HG03575 (cell line): Measurements from ENCODE around the gene CASP10.
A peak's percentile ranks its signal among the peaks of the same experiment; 100 is the strongest.

Experiments
- ATAC-seq: cut with Tn5 transposase; IDR thresholded peaks from one replicate; pipeline ENCODE4 v1.9.1; 2021; ENCODE audit not compliant: unreplicated experiment, insufficient number of reproducible peaks, low FRiP score; ENCODE audit errors: extremely low read depth

Gene CASP10

DNA sequence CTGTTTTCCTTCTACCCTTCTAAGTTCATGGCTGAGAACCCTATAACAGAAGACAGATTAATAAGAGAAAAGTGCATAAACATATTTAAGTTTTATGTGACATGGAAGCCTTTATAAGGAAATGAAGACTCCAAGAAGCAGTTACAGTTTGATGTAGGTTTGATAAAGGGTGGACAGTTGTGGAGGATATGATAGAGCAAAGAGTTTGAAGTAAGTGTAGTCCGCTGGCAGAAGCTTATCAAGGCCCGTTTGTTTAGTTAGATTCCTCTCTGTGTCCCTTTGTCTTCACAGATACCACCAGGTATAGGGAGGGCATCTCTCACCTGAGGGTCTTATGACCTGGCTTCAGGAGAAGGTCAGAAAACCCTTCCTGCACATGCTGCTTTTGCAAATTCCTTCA is 66.9 kb downstream of the CASP10 start:
- ATAC-seq, result no peak

- ATAC-seq, result no peak
Observed at GRCh38 chr2:201250741-201251140, 67.8 kb downstream of the CASP10 start.

DNA sequence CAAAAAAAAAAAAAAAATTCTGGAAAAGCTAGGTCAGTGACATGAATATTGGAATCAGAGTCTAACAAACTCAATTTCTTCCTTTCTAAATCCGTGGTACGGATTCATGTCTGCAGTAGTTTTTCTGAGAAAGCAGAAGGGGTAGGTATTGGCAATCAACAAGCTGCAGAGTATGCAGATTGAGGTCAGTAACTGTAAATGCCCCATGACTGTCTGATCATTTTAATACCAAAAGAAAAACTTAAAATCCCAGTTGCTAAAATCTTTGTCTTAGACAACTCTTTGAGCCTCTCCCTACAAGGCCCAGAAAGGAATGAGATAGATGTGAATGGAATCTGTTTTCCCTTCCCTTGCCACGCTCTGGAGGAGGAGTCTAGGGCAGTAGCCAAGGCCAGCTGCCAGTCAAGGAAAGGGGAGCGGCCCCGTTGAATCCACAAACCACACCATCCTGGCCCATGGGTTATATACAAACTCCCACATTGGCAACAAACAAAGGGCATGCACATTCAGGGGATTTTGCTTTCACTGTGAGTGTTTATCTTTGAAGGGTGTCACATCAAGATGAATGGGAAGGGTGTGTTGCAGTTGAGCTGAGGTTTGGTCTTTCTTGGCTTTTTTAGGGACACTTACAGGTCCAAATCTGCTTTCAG is 71.3 kb downstream of the CASP10 start:
- no peak for ATAC-seq

- ATAC-seq, result no peak
Observed at GRCh38 chr2:201255408-201256033, 72.6 kb downstream of the CASP10 start.

GRCh38 chr2:201256082-201256481 is 73.1 kb downstream of the CASP10 start:
- no peak for ATAC-seq

DNA sequence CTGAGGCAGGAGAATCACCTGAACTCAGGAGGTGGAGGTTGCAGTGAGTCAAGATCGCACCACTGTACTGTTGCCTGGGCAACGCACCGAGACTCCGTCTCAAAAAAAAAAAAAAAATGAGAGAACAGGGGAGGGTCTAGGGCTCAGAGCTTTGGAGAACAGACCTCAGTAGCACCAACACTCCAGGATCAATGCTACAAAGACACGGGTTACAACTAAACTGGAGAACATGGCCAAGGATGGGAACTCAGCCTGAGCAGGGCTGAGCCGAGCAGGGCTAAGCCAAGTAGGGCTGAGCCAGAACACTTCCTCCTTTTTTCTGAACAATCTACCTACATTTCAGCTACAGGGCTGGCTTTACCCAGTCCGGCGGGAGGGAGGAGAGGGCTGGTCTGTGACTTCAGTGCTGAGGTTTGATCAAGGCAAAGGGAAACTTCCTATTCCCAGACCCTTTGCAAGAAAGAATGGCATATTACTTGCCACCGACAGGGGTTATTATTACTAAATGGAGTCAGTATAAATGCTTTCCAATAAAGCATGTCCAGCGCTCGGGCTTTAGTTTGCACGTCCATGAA is 74.5 kb downstream of the CASP10 start:
- peak; percentile 25 for ATAC-seq

DNA sequence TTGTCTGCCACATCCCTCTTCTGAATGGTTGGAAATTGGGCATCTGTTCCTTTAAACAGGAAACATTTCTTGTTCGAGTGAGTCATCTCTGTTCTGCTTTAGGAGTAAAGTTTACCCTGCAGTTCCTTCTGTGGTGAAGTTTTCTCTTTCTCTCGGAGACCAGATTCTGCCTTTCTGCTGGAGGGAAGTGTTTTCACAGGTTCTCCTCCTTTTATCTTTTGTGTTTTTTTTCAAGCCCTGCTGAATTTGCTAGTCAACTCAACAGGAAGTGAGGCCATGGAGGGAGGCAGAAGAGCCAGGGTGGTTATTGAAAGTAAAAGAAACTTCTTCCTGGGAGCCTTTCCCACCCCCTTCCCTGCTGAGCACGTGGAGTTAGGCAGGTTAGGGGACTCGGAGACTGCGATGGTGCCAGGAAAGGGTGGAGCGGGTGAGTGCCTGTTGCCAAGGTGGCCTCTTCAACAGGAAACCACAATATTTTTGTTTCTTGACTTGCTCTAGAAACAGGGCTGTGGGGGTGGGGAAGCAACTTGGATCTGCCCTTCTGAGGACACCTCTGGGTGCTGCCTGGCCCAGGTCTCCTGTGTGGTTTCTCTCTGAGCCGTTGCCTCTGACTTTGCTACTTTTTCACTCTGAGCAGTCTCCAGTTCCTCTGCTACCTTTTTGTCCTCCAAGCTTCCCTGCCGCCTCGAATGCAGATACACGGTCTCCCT is 75.2 kb downstream of the CASP10 start:
- ATAC-seq, result peak; percentile 33

DNA sequence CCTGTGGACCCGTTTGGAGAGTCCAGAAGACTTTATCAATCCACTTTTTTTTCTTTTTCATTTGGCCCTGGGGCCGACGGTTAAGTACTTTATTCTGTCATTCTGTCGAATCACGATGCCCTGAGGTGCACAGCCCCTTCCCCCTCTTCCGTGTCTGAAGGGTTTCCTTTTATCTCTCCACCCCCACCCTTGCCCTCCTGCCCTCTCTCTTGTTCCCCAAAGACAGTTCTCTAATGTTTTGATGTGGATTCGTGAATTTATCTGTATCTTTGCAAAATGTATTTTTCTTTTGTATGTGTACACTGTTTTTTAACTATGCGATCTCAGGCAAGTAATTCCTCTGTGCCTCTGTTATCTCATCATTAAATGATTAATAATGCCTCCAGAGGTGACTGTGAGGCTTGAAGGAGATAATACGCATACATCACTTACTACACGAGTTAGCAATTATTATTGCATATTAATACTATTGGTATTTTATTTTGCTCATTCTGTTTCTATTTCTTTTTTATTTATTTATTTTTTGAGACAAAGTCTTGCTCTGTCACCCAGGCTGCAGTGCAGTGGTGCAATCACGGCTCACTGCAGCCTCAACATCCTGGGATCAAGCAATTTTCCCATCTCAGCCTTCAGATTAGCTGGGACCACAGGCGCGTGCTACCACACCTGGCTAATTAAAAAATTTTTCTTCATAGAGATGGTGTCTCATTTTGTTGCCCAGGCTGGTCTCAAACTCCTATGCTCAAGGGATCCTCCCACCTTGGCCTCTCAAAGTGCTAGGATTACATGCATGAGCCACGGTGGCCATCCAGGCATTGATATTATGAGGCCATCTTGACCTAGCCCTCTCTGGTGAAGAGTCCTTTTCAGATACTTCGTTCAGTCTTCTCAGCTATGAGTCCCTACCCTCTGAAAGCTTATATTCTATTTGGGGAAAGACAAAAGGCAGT is 76.0 kb downstream of the CASP10 start:
- ATAC-seq, result no peak

DNA sequence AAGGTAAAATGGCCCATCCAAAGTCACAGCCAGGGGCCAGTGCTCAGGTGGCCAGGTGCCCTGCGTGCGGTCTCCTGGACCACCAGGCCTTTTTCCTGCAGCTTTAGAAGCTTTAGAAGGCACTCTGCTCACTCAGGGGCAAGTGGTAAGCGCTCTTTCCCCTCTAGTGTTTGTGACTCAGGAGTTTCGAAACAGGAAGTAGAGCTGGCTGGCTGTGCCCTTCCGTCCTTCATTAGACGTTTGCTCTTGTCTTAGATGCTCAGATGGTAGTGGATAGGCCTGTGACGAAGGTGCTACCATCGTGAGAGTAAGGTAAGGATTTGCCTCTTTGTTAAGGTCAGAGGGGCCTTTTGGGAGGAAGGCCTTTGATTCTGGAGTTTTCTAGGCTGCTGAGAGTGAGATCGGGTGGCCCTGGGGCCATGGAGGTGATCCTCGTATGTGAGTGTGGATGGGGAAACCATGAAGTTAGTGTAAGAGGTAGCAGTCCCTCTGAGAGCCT is 77.4 kb downstream of the CASP10 start, which contains the start of gene CASP8:
Gene CASP8, plus strand, starts transcription at position 235 of the 499 bp plus-strand sequence. CDS start 5,951 bp downstream, outside the sequence.
- ATAC-seq, result no peak

DNA sequence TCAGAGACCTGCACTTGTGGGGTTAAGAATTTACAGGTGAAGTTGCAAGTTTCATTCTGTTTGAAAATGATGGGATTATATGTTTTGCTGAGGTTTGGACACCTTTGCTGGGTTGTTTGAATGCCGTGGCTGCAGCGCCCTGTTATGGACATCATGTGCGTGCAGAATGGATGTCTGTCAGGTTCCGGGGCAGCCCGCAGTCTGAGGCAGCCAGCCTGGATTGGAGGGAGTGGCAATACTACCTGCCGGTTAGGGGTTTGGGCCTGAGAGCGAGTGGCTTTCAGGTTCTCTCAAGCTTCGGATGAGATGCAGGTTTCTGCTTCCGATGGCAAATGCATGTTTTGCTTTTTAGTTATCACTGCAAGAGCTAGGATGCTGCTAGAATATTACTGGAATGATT is 78.5 kb downstream of the CASP10 start:
- ATAC-seq, result no peak

DNA sequence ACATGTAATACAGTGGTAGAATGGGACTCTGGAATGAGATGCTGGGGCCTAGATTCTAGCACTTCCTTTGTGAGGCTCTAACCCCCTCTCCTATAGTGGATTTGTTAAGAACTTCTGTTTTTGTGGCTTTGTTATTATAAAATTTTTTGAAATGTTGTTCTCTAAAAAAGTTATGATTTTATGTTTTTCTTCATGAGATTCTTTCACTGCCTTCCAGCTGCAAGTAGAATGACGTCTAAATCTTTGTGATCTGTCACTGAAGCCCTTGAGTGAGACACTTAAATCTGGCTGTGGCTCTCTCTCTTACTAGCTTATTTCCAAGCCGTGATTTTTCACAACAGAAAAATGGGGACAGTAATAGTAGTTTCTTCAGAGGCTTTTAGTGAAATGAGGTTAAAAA is 79.0 kb downstream of the CASP10 start:
- ATAC-seq, result no peak

GRCh38 chr2:201262718-201263117 is 79.8 kb downstream of the CASP10 start:
- ATAC-seq, result no peak

GRCh38 chr2:201263779-201264178 is 80.8 kb downstream of the CASP10 start:
- ATAC-seq, result no peak

DNA sequence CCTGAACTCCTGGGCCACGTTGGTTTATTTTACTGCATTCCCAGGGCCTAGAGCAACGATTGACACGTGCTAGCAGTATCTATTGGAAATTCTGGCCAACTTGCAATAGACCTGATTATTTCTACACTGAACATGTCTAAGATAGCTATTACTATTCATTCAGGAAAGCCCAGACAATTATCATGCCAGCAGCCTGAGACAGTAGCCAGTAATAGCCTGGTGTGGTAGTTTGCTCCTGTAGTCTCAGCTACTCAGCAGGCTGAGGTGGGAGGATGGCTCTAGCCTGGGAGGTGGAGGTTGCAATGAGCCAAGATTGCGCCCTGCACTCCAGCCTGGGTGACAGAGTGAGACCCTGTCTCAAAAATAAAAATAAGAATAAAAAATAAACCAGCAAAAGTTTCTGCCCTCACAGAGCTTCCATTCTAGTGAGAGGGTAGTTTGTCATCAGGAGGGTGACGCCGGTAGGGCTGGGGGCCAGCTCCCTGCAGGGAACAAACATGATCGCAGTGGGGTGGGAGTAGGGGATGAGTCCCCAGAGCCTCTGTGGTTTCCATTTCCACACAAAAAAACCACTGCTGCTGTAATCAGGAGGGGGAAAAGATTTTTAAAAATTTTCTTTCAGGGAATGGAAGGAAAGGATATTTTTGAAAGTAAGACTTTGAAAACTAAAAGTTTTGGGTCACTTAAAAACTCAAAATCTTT is 81.7 kb downstream of the CASP10 start:
- no peak for ATAC-seq

GRCh38 chr2:201266629-201267028 is 83.7 kb downstream of the CASP10 start:
- no peak for ATAC-seq

DNA sequence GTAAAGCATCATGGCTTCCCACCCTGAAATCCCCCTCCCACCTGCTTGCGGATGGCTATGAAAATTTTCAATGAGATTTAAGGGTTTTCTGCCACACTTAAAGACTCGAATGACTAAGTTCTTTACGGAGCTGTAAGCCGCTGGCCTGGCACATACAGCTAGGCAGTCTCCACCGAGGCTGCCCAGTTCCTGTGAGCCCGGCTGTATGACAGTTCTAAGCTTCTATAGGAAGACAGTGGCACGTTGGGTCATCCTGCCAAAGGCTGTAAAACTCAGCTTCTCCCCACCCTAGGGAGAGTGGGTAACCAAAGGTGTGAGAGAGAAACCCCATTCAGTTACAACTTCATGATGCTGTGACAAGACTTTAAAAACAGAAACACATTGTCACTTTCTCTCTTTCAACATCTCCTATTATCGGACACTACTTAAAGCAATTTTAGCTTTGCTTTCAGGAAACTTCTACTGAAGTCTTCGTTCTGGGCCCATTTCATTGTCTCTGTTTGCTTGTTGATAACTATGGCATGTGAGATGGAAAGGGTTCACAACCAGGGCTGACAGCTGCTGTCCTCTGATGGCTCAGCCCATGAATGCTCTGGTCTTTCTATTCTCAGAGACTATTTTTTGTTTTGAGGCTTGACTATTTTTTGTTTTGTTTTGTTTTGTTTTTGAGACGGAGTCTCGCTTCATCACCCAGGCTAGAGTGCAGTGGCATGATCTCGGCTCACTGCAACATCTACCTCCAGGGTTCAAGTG is 84.5 kb downstream of the CASP10 start:
- ATAC-seq, result no peak

DNA sequence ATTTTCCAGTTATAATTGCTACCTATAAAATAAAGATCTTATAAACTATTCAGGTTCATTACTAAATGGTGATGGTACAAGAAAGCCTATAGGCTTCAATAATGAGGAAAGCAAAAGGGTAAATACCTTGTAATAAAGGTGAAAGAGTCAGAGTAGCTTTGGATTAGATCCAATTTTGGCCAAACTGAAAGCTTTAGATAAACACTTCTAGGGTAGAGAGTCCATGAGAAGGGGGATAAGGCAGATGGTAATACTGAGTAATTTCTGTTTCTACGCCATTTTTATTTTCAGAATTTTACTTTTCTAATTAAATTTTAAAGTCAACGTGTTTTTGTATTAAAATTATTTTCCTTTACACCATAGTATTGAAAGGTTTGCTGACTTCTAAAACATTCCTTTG is 86.8 kb downstream of the CASP10 start:
- no peak for ATAC-seq
